GM23338 (cell line): ENCODE data around the gene PNMA8B. TPM values are rescaled to one million over a fixed set of nuclear protein-coding genes. Genes with fewer than 3 reads are reported as not detected.

ENCODE experiments used
- ATAC-seq: fragments of 200-7000 bp; cut with Tn5 transposase; 3 replicates; pipeline ENCODE4 v1.9.1; 2020
- DNase-seq: peaks from one replicate; pipeline ENCODE4 v3.0.0-alpha.2; 2015; ENCODE audit warnings: low spot score
- H2AFZ ChIP-seq: fragments of 200-600 bp; sonication (generic); 2 replicates; pipeline ENCODE4 v1.8.0; 2016; ENCODE audit warnings: antibody characterized with exemption, mild to moderate bottlenecking, moderate library complexity
- H3F3A ChIP-seq: fragments of 200-600 bp; sonication (generic); replicated peaks from 2 replicates; pipeline ENCODE4 v1.8.0; 2017; ENCODE audit warnings: antibody characterized with exemption, mixed run types, low read depth
- H3K27ac ChIP-seq: fragments of 200-600 bp; sonication (generic); 2 replicates; pipeline ENCODE4 v1.6.1; 2016; ENCODE audit warnings: low read depth
- H3K27me3 ChIP-seq: fragments of 200-600 bp; sonication (generic); 2 replicates; pipeline ENCODE4 v1.8.0; 2016; ENCODE audit warnings: mild to moderate bottlenecking, mixed run types, moderate library complexity; ENCODE audit not compliant: insufficient read depth
- H3K36me3 ChIP-seq: fragments of 200-600 bp; sonication (generic); 2 replicates; pipeline ENCODE4 v1.8.0; 2016; ENCODE audit warnings: mild to moderate bottlenecking; ENCODE audit not compliant: insufficient read depth
- H3K4me1 ChIP-seq: fragments of 200-600 bp; sonication (generic); 2 replicates; pipeline ENCODE4 v1.8.0; 2016; ENCODE audit warnings: mild to moderate bottlenecking, moderate library complexity; ENCODE audit not compliant: insufficient read depth
- H3K4me2 ChIP-seq: fragments of 200-600 bp; sonication (generic); 2 replicates; pipeline ENCODE4 v1.7.1; 2017; ENCODE audit warnings: mixed run types
- H3K4me3 ChIP-seq: fragments of 200-600 bp; sonication (generic); 2 replicates; pipeline ENCODE4 v1.6.1; 2016; ENCODE audit warnings: mixed run types
- H3K79me2 ChIP-seq: fragments of 200-600 bp; sonication (generic); replicated peaks from 2 replicates; pipeline ENCODE4 v1.8.0; 2017; ENCODE audit warnings: mild to moderate bottlenecking; ENCODE audit not compliant: insufficient read depth
- H3K9me2 ChIP-seq: fragments of 200-600 bp; sonication (generic); 2 replicates; pipeline ENCODE4 v1.8.0; 2017; ENCODE audit not compliant: insufficient read depth
- H4K20me1 ChIP-seq: fragments of 200-600 bp; sonication (generic); replicated peaks from 2 replicates; pipeline ENCODE4 v1.8.0; 2017; ENCODE audit warnings: mild to moderate bottlenecking; ENCODE audit not compliant: insufficient read depth
- H3K27ac Mint-ChIP-seq: 2 replicates; pipeline ENCODE4 v1.8.0; 2020; ENCODE audit warnings: inconsistent platforms, mild to moderate bottlenecking, moderate library complexity, mixed read lengths
- H3K27me3 Mint-ChIP-seq: 3 replicates; pipeline ENCODE4 v1.8.0; 2022; ENCODE audit warnings: low read depth, mild to moderate bottlenecking, moderate library complexity, mixed read lengths, inconsistent platforms; ENCODE audit not compliant: insufficient read depth, poor library complexity
- H3K36me3 Mint-ChIP-seq: 3 replicates; pipeline ENCODE4 v1.8.0; 2021; ENCODE audit warnings: low read depth, mild to moderate bottlenecking, inconsistent platforms, moderate library complexity, mixed read lengths
- H3K4me1 Mint-ChIP-seq: 3 replicates; pipeline ENCODE4 v1.8.0; 2020; ENCODE audit warnings: mild to moderate bottlenecking, inconsistent platforms, mixed read lengths
- H3K4me3 Mint-ChIP-seq: 3 replicates; pipeline ENCODE4 v1.8.0; 2021; ENCODE audit warnings: moderate library complexity, mild to moderate bottlenecking, inconsistent platforms, mixed read lengths
- H3K9me3 Mint-ChIP-seq: 3 replicates; pipeline ENCODE4 v1.8.0; 2020; ENCODE audit warnings: moderate library complexity, mild to moderate bottlenecking, inconsistent platforms, mixed read lengths
- polyA plus RNA-seq: library from polyadenylated mRNA; unstranded; fragments of >200 nt; fragmentation: Nextera tagmentation; extraction: Ambion mirVana; gene quantifications from 2 replicates; pipeline ENCODE4 v1.2.1, GENCODE V29; 2016
- total RNA-seq: library from RNA; depleted of rRNA; stranded (reverse); fragments of >200 nt; shearing (Covaris generic); gene quantifications from 2 replicates; pipeline ENCODE4 v1.2.3, GENCODE V29; 2014
- TF ChIP-seq, protein P1 (sequence below): fragments of 250-450 bp; sonication (Bioruptor Pico); IDR thresholded peaks from 2 replicates; pipeline ENCODE4 v1.5.0; 2020; ENCODE audit warnings: mild to moderate bottlenecking, moderate library complexity
- TF ChIP-seq, protein P2 (sequence below), 2 experiments: fragments of 200-600 bp in 1 of 2; sonication (generic) in 1 of 2; conservative IDR thresholded peaks; 2 replicates each; pipeline versions ENCODE4 v1.5.1 to v1.6.1; 2016 to 2017; ENCODE audit warnings: antibody characterized with exemption in 2 of 2, low read depth in 2 of 2, mild to moderate bottlenecking in 2 of 2, moderate library complexity in 1 of 2

PNMA8B gene
- total and polyA plus RNA-seq, 2 experiments from 2014 or later = 0.44 to 1.7 TPM

DNA sequence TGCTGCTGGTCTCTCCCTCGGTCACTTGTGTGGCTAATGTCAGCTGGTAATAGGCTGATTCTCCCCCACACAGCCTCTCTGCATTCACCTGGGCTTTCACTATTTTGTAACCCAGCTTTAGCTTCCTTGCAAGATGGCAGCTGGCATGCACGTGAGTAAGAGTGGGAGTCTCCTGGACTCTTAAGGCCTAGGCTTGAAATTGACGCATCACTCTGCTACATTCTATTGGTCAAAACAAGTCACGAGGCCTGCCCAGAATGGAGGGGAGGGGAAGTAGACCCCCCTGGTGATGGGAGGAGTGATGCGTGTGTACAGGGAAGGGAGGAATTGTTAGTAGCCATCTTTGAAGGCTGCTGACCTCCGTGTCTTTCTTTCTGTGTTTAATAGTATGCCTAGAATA is 24.9 kb upstream of the PNMA8B start (continued):
- TF ChIP-seq, protein P1, sequence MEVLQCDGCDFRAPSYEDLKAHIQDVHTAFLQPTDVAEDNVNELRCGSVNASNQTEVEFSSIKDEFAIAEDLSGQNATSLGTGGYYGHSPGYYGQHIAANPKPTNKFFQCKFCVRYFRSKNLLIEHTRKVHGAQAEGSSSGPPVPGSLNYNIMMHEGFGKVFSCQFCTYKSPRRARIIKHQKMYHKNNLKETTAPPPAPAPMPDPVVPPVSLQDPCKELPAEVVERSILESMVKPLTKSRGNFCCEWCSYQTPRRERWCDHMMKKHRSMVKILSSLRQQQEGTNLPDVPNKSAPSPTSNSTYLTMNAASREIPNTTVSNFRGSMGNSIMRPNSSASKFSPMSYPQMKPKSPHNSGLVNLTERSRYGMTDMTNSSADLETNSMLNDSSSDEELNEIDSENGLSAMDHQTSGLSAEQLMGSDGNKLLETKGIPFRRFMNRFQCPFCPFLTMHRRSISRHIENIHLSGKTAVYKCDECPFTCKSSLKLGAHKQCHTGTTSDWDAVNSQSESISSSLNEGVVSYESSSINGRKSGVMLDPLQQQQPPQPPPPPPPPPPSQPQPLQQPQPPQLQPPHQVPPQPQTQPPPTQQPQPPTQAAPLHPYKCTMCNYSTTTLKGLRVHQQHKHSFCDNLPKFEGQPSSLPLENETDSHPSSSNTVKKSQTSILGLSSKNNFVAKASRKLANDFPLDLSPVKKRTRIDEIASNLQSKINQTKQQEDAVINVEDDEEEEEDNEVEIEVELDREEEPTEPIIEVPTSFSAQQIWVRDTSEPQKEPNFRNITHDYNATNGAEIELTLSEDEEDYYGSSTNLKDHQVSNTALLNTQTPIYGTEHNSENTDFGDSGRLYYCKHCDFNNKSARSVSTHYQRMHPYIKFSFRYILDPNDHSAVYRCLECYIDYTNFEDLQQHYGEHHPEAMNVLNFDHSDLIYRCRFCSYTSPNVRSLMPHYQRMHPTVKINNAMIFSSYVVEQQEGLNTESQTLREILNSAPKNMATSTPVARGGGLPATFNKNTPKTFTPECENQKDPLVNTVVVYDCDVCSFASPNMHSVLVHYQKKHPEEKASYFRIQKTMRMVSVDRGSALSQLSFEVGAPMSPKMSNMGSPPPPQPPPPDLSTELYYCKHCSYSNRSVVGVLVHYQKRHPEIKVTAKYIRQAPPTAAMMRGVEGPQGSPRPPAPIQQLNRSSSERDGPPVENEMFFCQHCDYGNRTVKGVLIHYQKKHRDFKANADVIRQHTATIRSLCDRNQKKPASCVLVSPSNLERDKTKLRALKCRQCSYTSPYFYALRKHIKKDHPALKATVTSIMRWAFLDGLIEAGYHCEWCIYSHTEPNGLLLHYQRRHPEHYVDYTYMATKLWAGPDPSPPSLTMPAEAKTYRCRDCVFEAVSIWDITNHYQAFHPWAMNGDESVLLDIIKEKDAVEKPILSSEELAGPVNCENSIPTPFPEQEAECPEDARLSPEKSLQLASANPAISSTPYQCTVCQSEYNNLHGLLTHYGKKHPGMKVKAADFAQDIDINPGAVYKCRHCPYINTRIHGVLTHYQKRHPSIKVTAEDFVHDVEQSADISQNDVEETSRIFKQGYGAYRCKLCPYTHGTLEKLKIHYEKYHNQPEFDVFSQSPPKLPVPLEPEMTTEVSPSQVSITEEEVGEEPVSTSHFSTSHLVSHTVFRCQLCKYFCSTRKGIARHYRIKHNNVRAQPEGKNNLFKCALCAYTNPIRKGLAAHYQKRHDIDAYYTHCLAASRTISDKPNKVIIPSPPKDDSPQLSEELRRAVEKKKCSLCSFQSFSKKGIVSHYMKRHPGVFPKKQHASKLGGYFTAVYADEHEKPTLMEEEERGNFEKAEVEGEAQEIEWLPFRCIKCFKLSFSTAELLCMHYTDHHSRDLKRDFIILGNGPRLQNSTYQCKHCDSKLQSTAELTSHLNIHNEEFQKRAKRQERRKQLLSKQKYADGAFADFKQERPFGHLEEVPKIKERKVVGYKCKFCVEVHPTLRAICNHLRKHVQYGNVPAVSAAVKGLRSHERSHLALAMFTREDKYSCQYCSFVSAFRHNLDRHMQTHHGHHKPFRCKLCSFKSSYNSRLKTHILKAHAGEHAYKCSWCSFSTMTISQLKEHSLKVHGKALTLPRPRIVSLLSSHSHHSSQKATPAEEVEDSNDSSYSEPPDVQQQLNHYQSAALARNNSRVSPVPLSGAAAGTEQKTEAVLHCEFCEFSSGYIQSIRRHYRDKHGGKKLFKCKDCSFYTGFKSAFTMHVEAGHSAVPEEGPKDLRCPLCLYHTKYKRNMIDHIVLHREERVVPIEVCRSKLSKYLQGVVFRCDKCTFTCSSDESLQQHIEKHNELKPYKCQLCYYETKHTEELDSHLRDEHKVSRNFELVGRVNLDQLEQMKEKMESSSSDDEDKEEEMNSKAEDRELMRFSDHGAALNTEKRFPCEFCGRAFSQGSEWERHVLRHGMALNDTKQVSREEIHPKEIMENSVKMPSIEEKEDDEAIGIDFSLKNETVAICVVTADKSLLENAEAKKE (CRISPR knock-in tag) = no peak
- TF ChIP-seq, protein P2, sequence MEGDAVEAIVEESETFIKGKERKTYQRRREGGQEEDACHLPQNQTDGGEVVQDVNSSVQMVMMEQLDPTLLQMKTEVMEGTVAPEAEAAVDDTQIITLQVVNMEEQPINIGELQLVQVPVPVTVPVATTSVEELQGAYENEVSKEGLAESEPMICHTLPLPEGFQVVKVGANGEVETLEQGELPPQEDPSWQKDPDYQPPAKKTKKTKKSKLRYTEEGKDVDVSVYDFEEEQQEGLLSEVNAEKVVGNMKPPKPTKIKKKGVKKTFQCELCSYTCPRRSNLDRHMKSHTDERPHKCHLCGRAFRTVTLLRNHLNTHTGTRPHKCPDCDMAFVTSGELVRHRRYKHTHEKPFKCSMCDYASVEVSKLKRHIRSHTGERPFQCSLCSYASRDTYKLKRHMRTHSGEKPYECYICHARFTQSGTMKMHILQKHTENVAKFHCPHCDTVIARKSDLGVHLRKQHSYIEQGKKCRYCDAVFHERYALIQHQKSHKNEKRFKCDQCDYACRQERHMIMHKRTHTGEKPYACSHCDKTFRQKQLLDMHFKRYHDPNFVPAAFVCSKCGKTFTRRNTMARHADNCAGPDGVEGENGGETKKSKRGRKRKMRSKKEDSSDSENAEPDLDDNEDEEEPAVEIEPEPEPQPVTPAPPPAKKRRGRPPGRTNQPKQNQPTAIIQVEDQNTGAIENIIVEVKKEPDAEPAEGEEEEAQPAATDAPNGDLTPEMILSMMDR (conservative IDR thresholded peaks at IDR 0.05; ENCODE audit: low read depth in 2 of 2) = no peak

DNA sequence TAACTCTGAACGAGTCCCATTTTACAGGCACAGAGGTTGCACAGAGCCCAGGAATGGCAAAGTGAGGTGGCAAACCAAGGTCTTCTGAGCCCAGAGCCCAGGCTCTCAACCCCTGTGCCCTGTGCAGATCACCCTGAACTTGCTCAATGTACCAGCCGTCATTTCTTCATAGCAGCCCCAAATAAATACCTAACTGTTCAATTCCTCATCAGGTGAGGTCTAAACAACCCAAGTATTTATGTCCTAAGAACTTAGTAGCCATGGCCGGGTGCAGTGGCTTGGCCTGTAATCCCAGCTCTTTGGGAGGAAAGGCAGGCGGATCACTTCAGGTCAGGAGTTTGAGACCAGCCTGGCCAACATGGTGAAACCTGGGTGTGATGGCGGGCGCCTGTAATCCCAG is 21.8 kb upstream of the PNMA8B start:
- Mint-ChIP-seq H3K36me3 (no peaks in the 10 kb centered on the region), H3K27me3 (peaks cover 20% of the 10 kb centered on the region), H3K4me3 (no peak overlapping the region), H3K4me1 (peaks cover 9% of the 10 kb centered on the region; the same call in 2 of the 3 replicates), H3K27ac (no peak overlapping the region), H3K9me3 (no peaks in the 10 kb centered on the region)
- 0 out of 2 replicates have a peak, but pooled peaks cover 3% of the 10 kb centered on the region for H3F3A ChIP-seq
- H3K27me3 ChIP-seq = no peaks in the 10 kb centered on the region
- 0 out of 2 replicates have a peak, but pooled peaks cover 3% of the 10 kb centered on the region for H3K9me2 ChIP-seq
- H3K79me2 ChIP-seq = no peaks in the 10 kb centered on the region
- ATAC-seq = no peak
- TF ChIP-seq, protein P1 (CRISPR knock-in tag) = no peak
- H2AFZ ChIP-seq = no peak overlapping the region
- H3K4me3 ChIP-seq = no peak overlapping the region
- H3K4me1 ChIP-seq = 0 out of 2 replicates have a peak, but pooled peaks cover 9% of the 10 kb centered on the region
- no peak overlapping the region for H3K4me2 ChIP-seq
- H3K27ac ChIP-seq = no peak overlapping the region
- H3K36me3 ChIP-seq = no peaks in the 10 kb centered on the region
- no peaks in the 10 kb centered on the region for H4K20me1 ChIP-seq
- DNase-seq = no peak
